ENCODE data around the gene FARP1.

The FARP1 gene

DNA sequence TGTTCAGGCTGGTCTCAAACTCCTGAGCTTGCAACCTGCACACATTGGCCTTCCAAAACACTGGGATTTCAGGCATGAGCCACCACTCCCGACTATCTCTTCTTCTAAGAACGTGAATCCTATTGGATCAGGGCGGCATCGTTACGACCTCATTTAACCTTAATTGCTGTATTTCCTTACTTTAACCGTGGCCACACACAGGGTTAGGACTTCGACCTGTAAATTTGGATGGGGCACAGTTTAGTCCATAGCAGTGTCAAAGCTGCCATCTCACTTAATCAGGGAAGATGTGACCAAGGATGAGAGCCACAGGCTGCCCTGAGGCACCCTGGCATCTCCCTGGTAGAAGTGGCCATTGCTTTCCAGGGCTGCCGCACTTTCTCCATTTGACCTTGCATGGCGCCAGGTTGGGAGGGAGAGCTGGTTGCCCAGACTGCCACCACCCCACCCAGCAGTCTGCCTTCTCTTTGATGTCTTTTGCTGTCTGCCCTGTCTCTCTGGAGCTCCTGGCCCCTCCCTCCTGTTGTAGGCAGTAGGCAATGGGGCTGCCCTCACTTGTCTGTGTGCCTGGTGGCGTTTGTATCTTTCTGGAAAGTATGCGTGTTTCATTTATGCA, 175.5 kb downstream of the FARP1 start:
- TF ChIP-seq, protein P1, sequence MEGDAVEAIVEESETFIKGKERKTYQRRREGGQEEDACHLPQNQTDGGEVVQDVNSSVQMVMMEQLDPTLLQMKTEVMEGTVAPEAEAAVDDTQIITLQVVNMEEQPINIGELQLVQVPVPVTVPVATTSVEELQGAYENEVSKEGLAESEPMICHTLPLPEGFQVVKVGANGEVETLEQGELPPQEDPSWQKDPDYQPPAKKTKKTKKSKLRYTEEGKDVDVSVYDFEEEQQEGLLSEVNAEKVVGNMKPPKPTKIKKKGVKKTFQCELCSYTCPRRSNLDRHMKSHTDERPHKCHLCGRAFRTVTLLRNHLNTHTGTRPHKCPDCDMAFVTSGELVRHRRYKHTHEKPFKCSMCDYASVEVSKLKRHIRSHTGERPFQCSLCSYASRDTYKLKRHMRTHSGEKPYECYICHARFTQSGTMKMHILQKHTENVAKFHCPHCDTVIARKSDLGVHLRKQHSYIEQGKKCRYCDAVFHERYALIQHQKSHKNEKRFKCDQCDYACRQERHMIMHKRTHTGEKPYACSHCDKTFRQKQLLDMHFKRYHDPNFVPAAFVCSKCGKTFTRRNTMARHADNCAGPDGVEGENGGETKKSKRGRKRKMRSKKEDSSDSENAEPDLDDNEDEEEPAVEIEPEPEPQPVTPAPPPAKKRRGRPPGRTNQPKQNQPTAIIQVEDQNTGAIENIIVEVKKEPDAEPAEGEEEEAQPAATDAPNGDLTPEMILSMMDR (IDR thresholded peaks at IDR 0.05; ENCODE audit: low read length, missing control alignments) = no peak

DNA sequence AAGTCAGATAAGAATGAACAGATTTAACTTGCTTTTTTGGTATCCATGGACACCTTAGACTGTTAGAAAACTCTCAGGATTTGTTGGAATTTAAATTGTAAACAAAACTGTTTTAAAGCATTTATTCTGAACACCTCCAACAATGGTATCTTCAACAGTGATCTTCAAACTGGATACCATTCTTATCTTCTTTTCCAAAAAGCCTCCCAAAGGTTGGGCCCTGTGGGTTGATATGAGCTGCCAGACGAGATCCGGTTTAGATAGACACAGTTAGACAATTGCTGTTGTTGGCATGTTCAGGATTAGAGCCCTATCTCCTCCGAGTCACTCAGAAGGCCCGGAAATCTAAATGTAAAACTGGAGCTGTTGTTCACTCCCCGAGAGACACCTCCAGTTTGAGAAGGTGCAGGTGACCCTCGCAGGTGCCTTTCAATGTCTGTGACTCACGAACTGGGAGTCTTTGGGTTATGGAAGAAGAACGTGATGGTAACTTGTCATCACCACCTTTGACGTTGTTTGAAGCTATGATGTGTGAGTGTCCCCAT, 177.7 kb downstream of the FARP1 start:
- TF ChIP-seq, protein P1 (IDR thresholded peaks at IDR 0.05; ENCODE audit: low read length, missing control alignments) = no peak
- no peak overlapping the region for H3K4me3 ChIP-seq (replicated peaks; ENCODE audit: low read depth, low read length)
- DNase-seq (ENCODE audit: low read depth) = no peak

More for the DNA sequence above, 175.5 kb downstream of the FARP1 start:
- H3K4me3 ChIP-seq (replicated peaks; ENCODE audit: low read depth, low read length) = no peak overlapping the region
- DNase-seq (ENCODE audit: low read depth) = no peak

DNA sequence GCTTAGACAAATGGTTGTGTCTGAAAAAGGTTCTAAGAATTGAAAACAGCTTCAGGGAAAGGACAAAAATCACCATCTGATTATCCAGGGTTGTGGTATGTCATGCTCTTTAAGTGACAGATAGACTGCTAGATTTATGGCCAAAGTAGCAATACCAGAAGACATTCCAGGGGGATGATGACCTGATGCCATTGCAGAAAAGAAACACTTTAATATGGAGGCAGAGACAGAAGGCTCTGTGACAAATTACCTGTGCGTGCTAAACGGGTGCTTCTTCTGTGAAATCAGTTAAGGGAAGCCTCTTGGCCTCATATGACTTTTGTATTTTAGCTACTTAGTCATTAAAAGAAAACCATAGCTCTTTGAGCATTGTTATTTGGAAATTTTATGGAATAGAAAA, 178.5 kb downstream of the FARP1 start:
- DNase-seq (ENCODE audit: low read depth) = no peak
- no peak overlapping the region for H3K4me3 ChIP-seq (replicated peaks; ENCODE audit: low read depth, low read length)
- TF ChIP-seq, protein P1 (IDR thresholded peaks at IDR 0.05; ENCODE audit: low read length, missing control alignments) = no peak

DNA sequence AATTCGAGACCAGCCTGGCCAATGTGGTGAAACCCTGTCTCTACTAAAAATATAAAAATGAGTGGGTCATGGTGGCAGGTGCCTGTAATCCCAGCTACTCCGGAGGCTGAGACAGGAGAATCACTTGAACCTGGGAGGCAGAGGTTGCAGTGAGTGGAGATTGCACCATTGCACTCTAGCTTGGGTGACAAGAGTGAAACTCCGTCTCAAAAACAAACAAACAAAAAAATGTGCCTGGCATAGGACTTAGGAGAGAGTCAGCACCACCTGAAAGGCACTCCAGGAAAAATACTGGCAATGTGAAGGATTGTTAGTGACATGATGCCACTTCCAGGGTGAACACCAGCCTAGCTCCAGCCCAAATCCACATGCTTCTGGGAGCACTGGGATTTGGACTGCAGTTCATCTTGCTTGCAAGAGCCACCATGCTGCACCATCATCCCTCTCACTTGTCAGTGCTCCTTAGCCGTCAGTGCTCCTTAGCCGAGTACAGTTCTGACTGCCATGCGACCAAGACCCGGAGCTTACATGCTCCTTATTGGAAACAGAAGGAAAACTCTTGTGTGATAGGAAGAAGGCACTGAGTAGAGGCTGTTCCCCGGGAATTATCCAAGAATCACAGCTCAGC, 179.3 kb downstream of the FARP1 start:
- TF ChIP-seq, protein P1 (IDR thresholded peaks at IDR 0.05; ENCODE audit: low read length, missing control alignments) = no peak
- no peak overlapping the region for H3K4me3 ChIP-seq (replicated peaks; ENCODE audit: low read depth, low read length)
- no peak for DNase-seq (ENCODE audit: low read depth)

DNA sequence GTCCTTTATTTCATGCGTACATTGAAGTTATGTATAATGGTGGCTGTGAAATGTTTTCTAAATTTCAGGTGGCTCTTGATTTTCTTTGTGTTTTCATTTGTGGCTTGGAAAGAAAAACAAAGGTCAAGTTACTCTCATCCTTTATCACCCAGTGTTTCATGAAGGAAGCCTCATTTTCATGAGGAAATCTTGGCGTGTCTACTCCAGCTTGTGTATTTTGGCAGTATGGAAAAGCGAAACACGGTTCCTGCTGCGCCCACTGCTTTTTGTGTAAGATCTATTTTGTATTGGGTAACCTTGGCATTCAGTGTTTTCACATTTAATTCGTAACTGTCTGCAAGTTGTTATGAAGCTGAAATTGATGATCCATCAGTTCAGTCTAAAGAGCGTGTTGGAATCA, 181.2 kb downstream of the FARP1 start:
- no peak for DNase-seq (ENCODE audit: low read depth)

DNA sequence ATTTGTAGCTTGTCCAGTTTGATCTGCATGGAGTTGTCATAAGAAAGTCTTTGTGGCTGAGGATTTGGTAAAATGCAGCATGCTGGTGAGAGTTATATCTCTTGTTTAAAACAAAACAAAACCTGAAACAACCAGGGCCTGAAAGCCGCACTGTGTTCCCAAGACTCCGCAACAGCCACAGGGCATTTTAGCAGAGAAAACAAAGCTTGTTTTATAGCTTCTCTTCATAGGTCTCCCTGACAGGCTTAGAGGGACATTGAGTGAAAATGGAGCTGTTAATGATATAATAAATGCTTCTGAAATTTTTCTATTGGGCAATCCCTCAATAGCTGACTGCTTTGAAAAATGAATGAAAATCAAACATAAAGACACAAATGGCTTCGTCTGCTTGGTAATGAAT, 182.8 kb downstream of the FARP1 start:
- DNase-seq (ENCODE audit: low read depth) = no peak
- TF ChIP-seq, protein P1 (IDR thresholded peaks at IDR 0.05; ENCODE audit: low read length, missing control alignments) = no peak
- H3K4me3 ChIP-seq (replicated peaks; ENCODE audit: low read depth, low read length) = no peak overlapping the region

More for the DNA sequence above, 181.2 kb downstream of the FARP1 start:
- TF ChIP-seq, protein P1 (IDR thresholded peaks at IDR 0.05; ENCODE audit: low read length, missing control alignments) = no peak
- H3K4me3 ChIP-seq (replicated peaks; ENCODE audit: low read depth, low read length) = no peak overlapping the region
